ENCODE results near the gene DLG2. TPM values are rescaled to one million over a fixed set of nuclear protein-coding genes. Genes with fewer than 3 reads are reported as not detected.

DLG2 gene
- total and polyA plus RNA-seq, 2 of the 8 experiments (the other 6 are each of a cell fraction or from before 2014, with no cell fraction given): 1.7 to 14.3 TPM

DNA sequence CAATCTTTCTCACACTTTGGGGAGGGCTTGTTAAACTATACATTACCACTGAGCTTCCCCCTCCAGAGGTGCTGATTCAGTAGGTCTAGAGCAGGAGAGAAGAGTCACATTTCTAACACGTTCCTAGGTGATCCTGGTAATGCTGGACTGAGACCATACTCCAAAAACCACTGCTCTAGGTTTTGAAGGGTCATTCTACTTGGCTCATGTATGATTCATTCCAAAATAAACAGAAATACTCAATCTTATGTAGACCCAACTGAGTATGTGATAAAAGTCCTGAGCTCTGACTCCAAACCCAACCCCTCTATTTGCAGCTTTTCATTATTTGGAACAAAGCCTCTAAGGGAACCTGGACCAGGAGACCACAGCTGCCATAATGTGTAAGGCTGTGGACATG lies 1558.1 kb downstream of the DLG2 start:
- Histone ChIP-seq H3K23ac (ENCODE audit: insufficient read length) (no peak overlapping the region), H4K5ac (ENCODE audit: insufficient read length, low read depth, low read length) (no peak overlapping the region), H2BK12ac (ENCODE audit: low read depth, low read length) (no peak overlapping the region), H4K91ac (replicated peaks; ENCODE audit: insufficient read length, low read length) (no peak overlapping the region), H3K4me2 (ENCODE audit: insufficient read depth in 1 of 2, low read depth in 2 of 2, low read length in 2 of 2) (no peak overlapping the region), H4K8ac (ENCODE audit: extremely low read depth, insufficient read depth, low read length) (no peak overlapping the region), H2BK15ac (ENCODE audit: low read length) (no peak overlapping the region), H3K9me3 (ENCODE audit: insufficient read depth in 2 of 2, low read depth in 1 of 2, low read length in 1 of 2) (no peaks in the 10 kb centered on the region), H3K56ac (replicated peaks; ENCODE audit: insufficient read length, low read depth, low read length) (no peak overlapping the region), H3K23me2 (ENCODE audit: low read depth, low read length) (no peaks in the 10 kb centered on the region), H2BK5ac (ENCODE audit: low read depth, low read length) (no peak overlapping the region), H4K20me1 (replicated peaks in 1 of 2; ENCODE audit: control insufficient read depth in 1 of 2, insufficient read depth in 2 of 2, low read length in 2 of 2) (no peaks in the 10 kb centered on the region), H3K4me1 (replicated peaks in 1 of 4; ENCODE audit: control insufficient read depth in 3 of 4, insufficient read depth in 4 of 4, low read length in 3 of 4) (no peaks in the 10 kb centered on the region), H3K4me3 (ENCODE audit: extremely low read depth in 1 of 4, insufficient read depth in 2 of 4, low read depth in 3 of 4, low read length in 4 of 4) (no peak overlapping the region), H3K79me2 (ENCODE audit: control insufficient read depth in 1 of 2, insufficient read depth in 2 of 2, low read length in 2 of 2) (no peaks in the 10 kb centered on the region), H3K18ac (ENCODE audit: extremely low read depth, low read length) (no peak overlapping the region), H2AFZ (ENCODE audit: low read length) (no peak overlapping the region), H3K9ac (replicated peaks in 1 of 4; ENCODE audit: extremely low read depth in 1 of 4, low read depth in 3 of 4, low read length in 3 of 4) (no peak overlapping the region), H3K4ac (replicated peaks; ENCODE audit: insufficient read length, low read depth, low read length) (no peak overlapping the region), H3K79me1 (ENCODE audit: low read depth, low read length) (no peaks in the 10 kb centered on the region), H2AK5ac (ENCODE audit: low read depth, low read length) (no peak overlapping the region), H3K27me3 (replicated peaks in 1 of 4; ENCODE audit: control insufficient read depth in 3 of 4, extremely low read depth in 1 of 4, insufficient read depth in 3 of 4, low read length in 3 of 4) (no peaks in the 10 kb centered on the region), H2BK120ac (replicated peaks; ENCODE audit: low read depth, low read length) (no peak overlapping the region), H3K36me3 (ENCODE audit: control insufficient read depth in 2 of 4, insufficient read depth in 4 of 4, low read length in 3 of 4) (no peaks in the 10 kb centered on the region), H3K14ac (ENCODE audit: insufficient read length) (no peak overlapping the region), H3K27ac (ENCODE audit: low read depth, low read length) (no peak overlapping the region), H2BK20ac (ENCODE audit: low read length) (no peak overlapping the region)
- ChIA-PET POLR2A (ENCODE audit: partially characterized antibody) (no interaction called here), CTCF (ENCODE audit: partially characterized antibody) (no interaction called here)
- WGBS, 2 experiments (ENCODE audit: extremely low coverage in 1 of 2, insufficient coverage in 1 of 2, insufficient read length in 1 of 2, insufficient replicate concordance in 2 of 2, low coverage in 1 of 2, low lambda C conversion rate in 2 of 2, missing lambda C conversion rate in 1 of 2): 95% methylated on average over 1 of the region's 1 CpG; no CpG with 5 or more reads in 1 of the 2 experiments
- FAIRE-seq (no peak), DNase-seq (ENCODE audit: low read depth in 1 of 2, low spot score in 2 of 2) (no peak)
- no peak for TF ChIP-seq BACH1 (IDR thresholded peaks at IDR 0.05; ENCODE audit: low read length)
- TF ChIP-seq CHD1 (IDR thresholded peaks at IDR 0.05; ENCODE audit: low read depth, low read length): no peak
- no peak for TF ChIP-seq TEAD4 (IDR thresholded peaks at IDR 0.05; ENCODE audit: low read depth, low read length)
- no peak for TF ChIP-seq USF2 (IDR thresholded peaks at IDR 0.05; ENCODE audit: low read length)
- TF ChIP-seq CEBPB (IDR thresholded peaks at IDR 0.05; ENCODE audit: low read depth, low read length): no peak
- TF ChIP-seq SUZ12 (IDR thresholded peaks at IDR 0.05; ENCODE audit: low read length): no peak
- no peak for TF ChIP-seq SIRT6 (IDR thresholded peaks at IDR 0.05; ENCODE audit: low read length)
- TF ChIP-seq RAD21 (IDR thresholded peaks at IDR 0.05 in 1 of 2, conservative IDR thresholded peaks at IDR 0.05 in 1 of 2; ENCODE audit: low read depth in 2 of 2, low read length in 2 of 2): no peak
- TF ChIP-seq KDM4A (IDR thresholded peaks at IDR 0.05; ENCODE audit: low read depth, low read length, severe bottlenecking): no peak
- TF ChIP-seq BRCA1 (IDR thresholded peaks at IDR 0.05; ENCODE audit: low read depth, low read length): no peak
- no peak for TF ChIP-seq RBBP5 (IDR thresholded peaks at IDR 0.05; ENCODE audit: borderline replicate concordance, low read depth, low read length)
- no peak for TF ChIP-seq JUN (IDR thresholded peaks at IDR 0.05; ENCODE audit: low read depth, low read length)
- TF ChIP-seq TAF7 (optimal IDR thresholded peaks at IDR 0.05; ENCODE audit: borderline replicate concordance, low read depth, low read length): no peak
- TF ChIP-seq CTBP2 (IDR thresholded peaks at IDR 0.05; ENCODE audit: borderline replicate concordance, insufficient read depth, insufficient read length, low read length): no peak
- no peak for TF ChIP-seq SP1 (IDR thresholded peaks at IDR 0.05; ENCODE audit: low read depth, low read length)
